Measurements from ENCODE around the gene MYO10.

- TF ChIP-seq CTCF (IDR thresholded peaks at IDR 0.05; ENCODE audit: extremely low read depth in 1 of 2, insufficient read depth in 1 of 2, low read depth in 1 of 2, low read length in 2 of 2) (no peak), POLR2AphosphoS5 (IDR thresholded peaks at IDR 0.05; ENCODE audit: insufficient read depth, low read depth, low read length) (no peak), EZH2 (IDR thresholded peaks at IDR 0.05; ENCODE audit: borderline replicate concordance, low read depth, low read length, severe bottlenecking) (no peak), MAX (IDR thresholded peaks at IDR 0.05; ENCODE audit: insufficient read depth, insufficient read length) (no peak), MYC (IDR thresholded peaks at IDR 0.05; ENCODE audit: low read depth, low read length) (no peak), JUN (IDR thresholded peaks at IDR 0.05; ENCODE audit: borderline replicate concordance, insufficient read depth, insufficient read length, low read depth) (no peak), POLR2A (IDR thresholded peaks at IDR 0.05; ENCODE audit: low read depth, low read length) (no peak), GATA2 (IDR thresholded peaks at IDR 0.05; ENCODE audit: insufficient read depth, insufficient read length, low read depth, low read length) (no peak), FOS (IDR thresholded peaks at IDR 0.05; ENCODE audit: borderline replicate concordance, insufficient read depth, low read length) (no peak)
Measured at GRCh38 chr5:16773991-16774390, 162.1 kb downstream of the MYO10 start.
